Nucleus accumbens (tissue), 56 donors: Measurements from ENCODE around the gene ST8SIA5.

Source experiments
- DNase-seq, 56 donors: peaks; one replicate each; lab custom pipeline; 2025; lab: John Stamatoyannopoulos, UW

Gene ST8SIA5

GRCh38 chr18:46716336-46716735 is 40.5 kb downstream of the ST8SIA5 start:
- no peak for DNase-seq

- DNase-seq = no peak
Measured at GRCh38 chr18:46715062-46715461, 41.8 kb downstream of the ST8SIA5 start.

GRCh38 chr18:46712406-46712805 is 44.4 kb downstream of the ST8SIA5 start:
- peak in 6 of 56 donors; percentile 6 to 32 (median 16) for DNase-seq

GRCh38 chr18:46711444-46711863 is 45.4 kb downstream of the ST8SIA5 start:
- DNase-seq = no peak

- no peak for DNase-seq
Measured at GRCh38 chr18:46706968-46707367, 49.9 kb downstream of the ST8SIA5 start.

- no peak for DNase-seq
Measured at GRCh38 chr18:46705521-46705920, 51.3 kb downstream of the ST8SIA5 start.

- DNase-seq = no peak
Measured at GRCh38 chr18:46704816-46705215, 52.0 kb downstream of the ST8SIA5 start.

- DNase-seq = no peak
Measured at GRCh38 chr18:46704189-46704588, 52.7 kb downstream of the ST8SIA5 start.

GRCh38 chr18:46702471-46702870 is 54.4 kb downstream of the ST8SIA5 start:
- no peak for DNase-seq

- DNase-seq = no peak
Measured at GRCh38 chr18:46700066-46700824, 56.6 kb downstream of the ST8SIA5 start.

GRCh38 chr18:46696702-46697101 is 60.2 kb downstream of the ST8SIA5 start:
- no peak for DNase-seq

GRCh38 chr18:46696268-46696667 is 60.6 kb downstream of the ST8SIA5 start:
- DNase-seq = no peak

GRCh38 chr18:46693996-46694395 is 62.9 kb downstream of the ST8SIA5 start:
- no peak for DNase-seq

GRCh38 chr18:46688853-46689525 is 67.9 kb downstream of the ST8SIA5 start:
- no peak for DNase-seq

GRCh38 chr18:46686186-46686585 is 70.7 kb downstream of the ST8SIA5 start:
- DNase-seq = no peak

- DNase-seq = no peak
Measured at GRCh38 chr18:46683252-46683651, 73.6 kb downstream of the ST8SIA5 start.

GRCh38 chr18:46680784-46681695 is 75.8 kb downstream of the ST8SIA5 start:
- DNase-seq = no peak

GRCh38 chr18:46679846-46680598 is 76.8 kb downstream of the ST8SIA5 start:
- DNase-seq = no peak

GRCh38 chr18:46678785-46679399 is 78.0 kb downstream of the ST8SIA5 start:
- DNase-seq = no peak

- DNase-seq = no peak
Measured at GRCh38 chr18:46678041-46678440, 78.8 kb downstream of the ST8SIA5 start.
